Ishikawa (cell line): ENCODE results near the gene JMJD1C.

Experiments
- CEBPB ChIP-seq: IDR thresholded peaks from 2 replicates; pipeline ENCODE4 v1.6.1; 2012
- CREB1 ChIP-seq: IDR thresholded peaks from 2 replicates; pipeline ENCODE4 v1.6.1; 2012; ENCODE audit warnings: low read depth
- EGR1 ChIP-seq: IDR thresholded peaks from 2 replicates; pipeline ENCODE4 v1.6.1; 2012
- EP300 ChIP-seq: IDR thresholded peaks from 2 replicates; pipeline ENCODE4 v1.6.1; 2012; ENCODE audit warnings: borderline replicate concordance
- FOXM1 ChIP-seq: IDR thresholded peaks from 2 replicates; pipeline ENCODE4 v1.6.1; 2012; ENCODE audit warnings: low read depth, borderline replicate concordance
- MAX ChIP-seq: IDR thresholded peaks from 2 replicates; pipeline ENCODE4 v1.6.1; 2012
- NFIC ChIP-seq: IDR thresholded peaks from 2 replicates; pipeline ENCODE4 v1.6.1; 2012
- RAD21 ChIP-seq: IDR thresholded peaks from 2 replicates; pipeline ENCODE4 v1.6.1; 2012; ENCODE audit warnings: low read depth
- REST ChIP-seq: IDR thresholded peaks from 2 replicates; pipeline ENCODE4 v1.6.1; 2012; ENCODE audit warnings: low read depth, mild to moderate bottlenecking
- TAF1 ChIP-seq: IDR thresholded peaks from 2 replicates; pipeline ENCODE4 v1.6.1; 2012; ENCODE audit warnings: low read depth, mild to moderate bottlenecking
- TCF12 ChIP-seq: IDR thresholded peaks from 2 replicates; pipeline ENCODE4 v1.6.1; 2012; ENCODE audit warnings: low read depth
- TEAD4 ChIP-seq: IDR thresholded peaks from 2 replicates; pipeline ENCODE4 v1.6.1; 2012
- YY1 ChIP-seq: IDR thresholded peaks from 2 replicates; pipeline ENCODE4 v1.6.1; 2012; ENCODE audit warnings: low read depth
- ZBTB7A ChIP-seq: IDR thresholded peaks from 2 replicates; pipeline ENCODE4 v1.6.1; 2012; ENCODE audit warnings: low read depth
- TF ChIP-seq, protein P1 (sequence below): IDR thresholded peaks from 2 replicates; pipeline ENCODE4 v1.6.1; 2012

The JMJD1C gene

GRCh38 chr10:63208986-63209385 lies 256.8 kb downstream of the JMJD1C start:
- no peak for TF ChIP-seq REST
- TF ChIP-seq CEBPB = no peak
- TF ChIP-seq FOXM1 = no peak
- TF ChIP-seq ZBTB7A = no peak
- no peak for TF ChIP-seq NFIC
- TF ChIP-seq CREB1 = no peak

DNA sequence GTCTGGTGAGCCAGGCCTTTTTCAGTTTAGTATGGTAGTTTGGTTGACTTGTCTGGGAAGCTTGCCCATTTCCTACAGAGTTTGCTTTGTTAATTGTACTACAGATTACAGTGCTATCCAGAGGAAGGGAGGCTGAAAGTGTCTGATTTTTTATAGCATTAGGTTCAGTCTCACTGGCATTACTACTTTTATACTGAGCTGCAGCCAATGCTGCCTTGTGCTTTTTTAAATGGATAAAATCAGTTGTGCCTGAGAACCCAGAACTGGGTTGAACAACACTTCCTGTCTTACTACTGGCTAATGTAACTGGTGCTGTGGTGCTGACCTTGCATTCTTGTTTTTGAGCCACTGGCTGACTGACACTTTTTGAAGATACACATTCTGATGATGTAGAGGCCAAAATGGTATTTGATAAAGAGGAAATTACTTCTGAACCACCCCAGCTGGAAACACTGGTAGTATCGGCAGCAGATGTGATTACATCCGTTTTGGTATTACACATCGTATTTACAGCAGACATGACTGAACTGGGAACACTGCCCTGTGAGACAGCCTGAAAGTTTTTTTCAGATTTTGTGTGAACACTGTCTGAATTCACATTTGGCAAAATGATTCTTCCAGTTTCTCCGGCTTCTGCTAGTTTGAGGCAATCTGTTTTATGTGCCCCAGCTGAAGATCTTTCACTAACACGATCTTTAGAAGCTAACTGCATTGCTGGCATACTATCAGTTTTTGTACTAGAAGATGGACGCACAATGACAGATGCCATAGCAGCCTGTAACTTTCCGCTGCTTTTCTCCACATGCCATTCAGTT lies 258.6 kb downstream of the JMJD1C start:
- TF ChIP-seq CREB1 = no peak
- no peak for TF ChIP-seq REST
- no peak for TF ChIP-seq NFIC
- no peak for TF ChIP-seq CEBPB
- no peak for TF ChIP-seq FOXM1
- TF ChIP-seq RAD21 = no peak
- no peak for TF ChIP-seq EP300

DNA sequence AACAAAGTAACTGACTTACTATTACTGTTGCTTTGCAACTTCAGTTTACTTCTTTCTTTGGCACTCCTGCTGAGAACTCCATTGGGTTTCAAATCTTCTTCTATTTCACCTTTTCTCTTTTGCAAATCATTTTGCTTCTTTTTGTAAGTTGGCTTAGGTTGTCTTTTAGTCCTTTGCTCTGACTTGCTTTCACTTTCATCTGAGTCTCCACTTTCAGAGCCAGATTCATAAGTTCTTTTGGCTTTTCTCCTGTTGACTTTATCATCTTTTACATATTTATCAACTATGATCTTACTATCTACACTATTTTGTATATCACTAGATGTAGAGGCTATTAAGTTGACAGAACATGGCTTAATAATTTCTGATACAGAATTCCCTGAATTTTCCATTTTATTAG lies 259.2 kb downstream of the JMJD1C start:
- TF ChIP-seq, protein P1, sequence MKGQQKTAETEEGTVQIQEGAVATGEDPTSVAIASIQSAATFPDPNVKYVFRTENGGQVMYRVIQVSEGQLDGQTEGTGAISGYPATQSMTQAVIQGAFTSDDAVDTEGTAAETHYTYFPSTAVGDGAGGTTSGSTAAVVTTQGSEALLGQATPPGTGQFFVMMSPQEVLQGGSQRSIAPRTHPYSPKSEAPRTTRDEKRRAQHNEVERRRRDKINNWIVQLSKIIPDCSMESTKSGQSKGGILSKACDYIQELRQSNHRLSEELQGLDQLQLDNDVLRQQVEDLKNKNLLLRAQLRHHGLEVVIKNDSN = no peak
- no peak for TF ChIP-seq MAX
- TF ChIP-seq CREB1 = no peak
- no peak for TF ChIP-seq RAD21

- TF ChIP-seq NFIC (no peak), CREB1 (no peak), YY1 (no peak), RAD21 (no peak)
These were observed 260.4 kb downstream of the JMJD1C start for GRCh38 chr10:63205421-63205820.

DNA sequence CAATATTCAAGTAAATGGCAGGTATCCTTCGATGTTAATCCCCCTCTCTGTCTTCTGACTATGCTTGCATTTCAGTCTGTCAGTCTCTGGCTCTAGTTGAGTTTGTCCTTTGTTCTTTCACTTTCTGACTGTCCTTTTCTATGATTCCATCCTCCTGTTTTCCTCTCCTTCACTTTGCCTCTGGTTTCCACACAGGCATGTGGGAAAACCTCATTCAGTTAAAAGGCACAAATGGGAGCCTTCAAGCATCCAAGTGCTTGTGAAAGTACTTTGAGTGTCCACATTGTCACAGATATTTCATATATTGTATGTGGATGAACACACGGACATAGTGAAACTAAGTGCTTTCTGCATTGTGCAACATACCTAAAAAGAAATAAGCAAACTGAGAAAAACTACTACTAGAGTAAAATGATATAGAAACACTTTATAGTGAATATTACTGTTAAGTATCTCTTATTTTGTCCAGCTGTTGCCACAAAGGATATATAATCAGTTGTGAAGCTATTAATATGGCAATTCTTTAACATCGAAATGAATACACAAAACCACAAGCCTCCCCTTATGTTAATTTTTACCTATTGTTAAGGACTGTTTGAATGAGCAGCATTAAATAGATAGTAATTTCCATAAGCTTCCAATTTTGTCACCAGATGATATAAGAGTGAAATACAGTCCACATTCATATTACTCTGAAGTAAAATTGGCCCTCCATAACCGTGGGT lies 260.9 kb downstream of the JMJD1C start:
- TF ChIP-seq TCF12 = no peak
- no peak for TF ChIP-seq REST
- no peak for TF ChIP-seq RAD21
- no peak for TF ChIP-seq ZBTB7A
- no peak for TF ChIP-seq YY1
- no peak for TF ChIP-seq EGR1
- TF ChIP-seq FOXM1 = no peak
- no peak for TF ChIP-seq NFIC
- TF ChIP-seq, protein P1 = no peak
- no peak for TF ChIP-seq TEAD4
- TF ChIP-seq EP300 = no peak
- TF ChIP-seq CREB1 = no peak
- TF ChIP-seq MAX = no peak
- no peak for TF ChIP-seq TAF1
- no peak for TF ChIP-seq CEBPB
